ENCODE data around the gene PLLP.
"Not testable (repeated sequence)": the region's sequence is repeated elsewhere in the genome, so short reads cannot be mapped to it uniquely, and the experiment has no call there.

DNA sequence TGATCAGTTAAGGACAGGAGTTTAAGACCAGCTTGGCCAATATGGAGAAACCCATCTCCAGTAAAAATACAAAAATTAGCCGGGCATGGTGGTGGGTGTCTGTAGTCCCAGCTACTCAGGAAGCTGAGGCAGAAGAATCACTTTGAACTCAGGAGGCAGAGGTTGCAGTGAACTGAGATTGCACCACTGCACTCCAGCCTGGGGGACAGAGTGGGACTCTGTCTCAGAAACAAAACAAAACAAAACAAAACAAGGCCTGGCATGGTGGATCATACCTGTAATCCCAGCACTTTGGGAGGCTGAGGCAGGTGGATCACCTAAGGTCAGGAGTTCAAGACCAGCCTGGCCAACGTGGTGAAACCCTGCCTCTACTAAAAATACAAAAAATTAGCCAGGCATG, 17.1 kb downstream of the PLLP start:
- not testable (repeated sequence) for TF ChIP-seq PHF20 (IDR thresholded peaks at IDR 0.05; ENCODE audit: partially characterized antibody); CREB1 (IDR thresholded peaks at IDR 0.05); CREB1 (CRISPR knock-in tag; IDR thresholded peaks at IDR 0.05); HNRNPLL (IDR thresholded peaks at IDR 0.05; ENCODE audit: low read depth, low read length, poor library complexity, severe bottlenecking); IRF2 (CRISPR knock-in tag; IDR thresholded peaks at IDR 0.05); ETV5 (CRISPR knock-in tag; IDR thresholded peaks at IDR 0.05; ENCODE audit: low read depth); MYC (IDR thresholded peaks at IDR 0.05; ENCODE audit: low read depth, low read length); MYC (CRISPR knock-in tag; IDR thresholded peaks at IDR 0.05; ENCODE audit: borderline replicate concordance, low read depth); FOXK2 (conservative IDR thresholded peaks at IDR 0.05 in 1 of 2, IDR thresholded peaks at IDR 0.05 in 1 of 2; ENCODE audit: low read depth in 2 of 2); CTCF (IDR thresholded peaks at IDR 0.05 in 2 of 3, conservative IDR thresholded peaks at IDR 0.05 in 1 of 3; ENCODE audit: insufficient read depth in 2 of 3, low read depth in 1 of 3, low read length in 3 of 3); SMC3 (conservative IDR thresholded peaks at IDR 0.05; ENCODE audit: insufficient read depth, low read depth, low read length); POLR2AphosphoS5 (IDR thresholded peaks at IDR 0.05; ENCODE audit: control insufficient read depth, insufficient read depth, low read depth, low read length); BRCA1 (IDR thresholded peaks at IDR 0.05); BRCA1 (CRISPR knock-in tag; IDR thresholded peaks at IDR 0.05); CEBPB (tag; IDR thresholded peaks at IDR 0.05); TSC22D4 (tag; IDR thresholded peaks at IDR 0.05)
- TF ChIP-seq, protein P1, sequence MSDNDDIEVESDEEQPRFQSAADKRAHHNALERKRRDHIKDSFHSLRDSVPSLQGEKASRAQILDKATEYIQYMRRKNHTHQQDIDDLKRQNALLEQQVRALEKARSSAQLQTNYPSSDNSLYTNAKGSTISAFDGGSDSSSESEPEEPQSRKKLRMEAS (CRISPR knock-in tag; IDR thresholded peaks at IDR 0.05) = not testable (repeated sequence)

All from K562 (cell line).